SK-N-SH treated with all-trans-retinoic acid at 6 μM for 48 hours (cell line): ENCODE data around the gene KIAA1328.

Experiments
- ATAC-seq: fragments of 200-7000 bp; cut with Tn5 transposase; 3 replicates; pipeline ENCODE4 v1.9.1; 2020; ENCODE audit warnings: mild to moderate bottlenecking, moderate library complexity
- BACH2 ChIP-seq: fragments of 250-450 bp; sonication (Bioruptor Pico); IDR thresholded peaks from 2 replicates; pipeline ENCODE4 v1.9.0; 2021; ENCODE audit warnings: mild to moderate bottlenecking, borderline replicate concordance
- CSDC2 ChIP-seq: fragments of 250-450 bp; sonication (Bioruptor Pico); IDR thresholded peaks from 2 replicates; pipeline ENCODE4 v1.5.0; 2020; ENCODE audit warnings: mild to moderate bottlenecking, moderate library complexity
- ESRRG ChIP-seq: fragments of 250-450 bp; sonication (Bioruptor Pico); IDR thresholded peaks from 2 replicates; pipeline ENCODE4 v1.6.1; 2021; ENCODE audit warnings: mild to moderate bottlenecking
- GLIS3 ChIP-seq: fragments of 250-450 bp; sonication (Bioruptor Pico); IDR thresholded peaks from 2 replicates; pipeline ENCODE4 v1.5.0; 2020; ENCODE audit warnings: mild to moderate bottlenecking, moderate library complexity
- ISL1 ChIP-seq: fragments of 250-450 bp; sonication (Bioruptor Pico); IDR thresholded peaks from 2 replicates; pipeline ENCODE4 v2.1.2; 2022; ENCODE audit warnings: mild to moderate bottlenecking, moderate library complexity
- OSR1 ChIP-seq: fragments of 250-450 bp; sonication (Bioruptor Pico); IDR thresholded peaks from 2 replicates; pipeline ENCODE4 v1.8.0; 2022; ENCODE audit warnings: moderate library complexity, mild to moderate bottlenecking, inconsistent platforms
- PPARA ChIP-seq: fragments of 250-450 bp; sonication (Bioruptor Pico); IDR thresholded peaks from 2 replicates; pipeline ENCODE4 v1.5.0; 2020; ENCODE audit warnings: mild to moderate bottlenecking, borderline replicate concordance
- RARB ChIP-seq: fragments of 250-450 bp; sonication (Bioruptor Pico); IDR thresholded peaks from 2 replicates; pipeline ENCODE4 v1.8.0; 2021; ENCODE audit warnings: mild to moderate bottlenecking, moderate library complexity
- TOX ChIP-seq: fragments of 250-450 bp; sonication (Bioruptor Pico); IDR thresholded peaks from 2 replicates; pipeline ENCODE4 v1.8.0; 2021; ENCODE audit warnings: mild to moderate bottlenecking, moderate library complexity, borderline replicate concordance
- ZC3H10 ChIP-seq: fragments of 250-450 bp; sonication (Bioruptor Pico); IDR thresholded peaks from 2 replicates; pipeline ENCODE4 v1.5.1; 2021; ENCODE audit warnings: mild to moderate bottlenecking, moderate library complexity
- ZFP3 ChIP-seq: fragments of 250-450 bp; sonication (Bioruptor Pico); IDR thresholded peaks from 2 replicates; pipeline ENCODE4 v1.5.0; 2020; ENCODE audit warnings: mild to moderate bottlenecking, moderate library complexity
- ZFP30 ChIP-seq: fragments of 450-650 bp; formaldehyde crosslinking; IDR thresholded peaks from 2 replicates; pipeline ENCODE4 v1.5.0; 2022; ENCODE audit warnings: mild to moderate bottlenecking, moderate library complexity
- ZNF70 ChIP-seq: fragments of 450-650 bp; formaldehyde crosslinking; IDR thresholded peaks from 2 replicates; pipeline ENCODE4 v1.5.0; 2020; ENCODE audit warnings: mild to moderate bottlenecking, moderate library complexity
- ZNF8 ChIP-seq: fragments of 450-650 bp; formaldehyde crosslinking; IDR thresholded peaks from 2 replicates; pipeline ENCODE4 v1.5.0; 2020; ENCODE audit warnings: mild to moderate bottlenecking, moderate library complexity
- TF ChIP-seq, protein P1 (sequence below): fragments of 250-450 bp; sonication (Bioruptor Pico); IDR thresholded peaks from 2 replicates; pipeline ENCODE4 v1.8.0; 2020; ENCODE audit warnings: mild to moderate bottlenecking, moderate library complexity, borderline replicate concordance
- TF ChIP-seq, protein P2 (sequence below): fragments of 250-450 bp; sonication (Bioruptor Pico); IDR thresholded peaks from 2 replicates; pipeline ENCODE4 v1.5.1; 2020; ENCODE audit warnings: low read depth, mild to moderate bottlenecking, moderate library complexity
- TF ChIP-seq, protein P3 (sequence below): fragments of 250-450 bp; sonication (Bioruptor Pico); IDR thresholded peaks from 2 replicates; pipeline ENCODE4 v1.5.1; 2021; ENCODE audit warnings: mild to moderate bottlenecking, moderate library complexity
- TF ChIP-seq, protein P4 (sequence below): fragments of 250-450 bp; sonication (Bioruptor Pico); IDR thresholded peaks from 2 replicates; pipeline ENCODE4 v1.8.0; 2021; ENCODE audit warnings: low read depth, mild to moderate bottlenecking, moderate library complexity, borderline replicate concordance
- TF ChIP-seq, protein P5 (sequence below): fragments of 250-450 bp; sonication (Bioruptor Pico); IDR thresholded peaks from 2 replicates; pipeline ENCODE4 v1.5.0; 2020; ENCODE audit warnings: mild to moderate bottlenecking, moderate library complexity

The KIAA1328 gene

DNA sequence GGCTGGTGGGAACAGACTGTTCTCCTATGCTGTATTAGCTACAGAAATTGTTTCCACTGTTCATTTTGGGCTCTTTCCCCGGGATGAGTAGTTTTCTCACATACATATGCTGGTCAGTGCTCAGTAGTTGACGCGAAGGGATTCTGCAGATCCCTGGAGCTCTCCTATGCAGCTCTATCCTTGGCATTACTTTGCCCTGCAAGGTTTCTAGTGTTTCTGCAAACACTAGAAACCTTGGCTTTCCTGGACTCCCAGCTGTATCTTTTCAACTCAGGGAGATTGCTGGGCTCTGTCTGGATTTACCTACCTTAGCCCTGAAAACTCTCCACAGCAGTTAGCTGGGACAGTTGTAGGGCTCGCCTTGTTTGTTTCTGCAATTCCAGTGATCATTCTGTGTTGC is 10.9 kb downstream of the KIAA1328 start:
- ATAC-seq = no peak

DNA sequence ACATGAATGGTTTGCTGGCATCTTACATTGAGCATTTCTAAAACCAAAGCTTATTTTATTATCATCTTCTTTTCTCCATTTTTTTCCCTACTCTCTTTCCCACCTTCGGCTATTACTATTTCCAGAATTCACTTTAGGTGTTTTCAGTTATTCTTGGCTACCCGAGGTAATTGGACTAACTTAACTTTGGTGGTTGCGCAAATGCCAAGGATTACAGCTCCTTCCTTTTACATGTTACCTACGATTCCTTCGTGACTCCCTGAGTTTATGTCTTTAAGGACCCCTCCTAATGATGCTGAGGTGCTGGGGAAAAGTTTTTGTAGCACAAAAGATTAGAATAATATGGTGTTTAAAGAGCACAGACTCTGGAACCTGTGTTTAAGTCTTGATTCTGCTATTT is 14.3 kb downstream of the KIAA1328 start:
- TF ChIP-seq ZC3H10 (CRISPR knock-in tag) (no peak), ZNF8 (no peak), GLIS3 (CRISPR knock-in tag) (no peak), OSR1 (no peak), ZFP30 (CRISPR knock-in tag) (no peak), CSDC2 (CRISPR knock-in tag) (no peak), ISL1 (no peak)
- TF ChIP-seq, protein P1, sequence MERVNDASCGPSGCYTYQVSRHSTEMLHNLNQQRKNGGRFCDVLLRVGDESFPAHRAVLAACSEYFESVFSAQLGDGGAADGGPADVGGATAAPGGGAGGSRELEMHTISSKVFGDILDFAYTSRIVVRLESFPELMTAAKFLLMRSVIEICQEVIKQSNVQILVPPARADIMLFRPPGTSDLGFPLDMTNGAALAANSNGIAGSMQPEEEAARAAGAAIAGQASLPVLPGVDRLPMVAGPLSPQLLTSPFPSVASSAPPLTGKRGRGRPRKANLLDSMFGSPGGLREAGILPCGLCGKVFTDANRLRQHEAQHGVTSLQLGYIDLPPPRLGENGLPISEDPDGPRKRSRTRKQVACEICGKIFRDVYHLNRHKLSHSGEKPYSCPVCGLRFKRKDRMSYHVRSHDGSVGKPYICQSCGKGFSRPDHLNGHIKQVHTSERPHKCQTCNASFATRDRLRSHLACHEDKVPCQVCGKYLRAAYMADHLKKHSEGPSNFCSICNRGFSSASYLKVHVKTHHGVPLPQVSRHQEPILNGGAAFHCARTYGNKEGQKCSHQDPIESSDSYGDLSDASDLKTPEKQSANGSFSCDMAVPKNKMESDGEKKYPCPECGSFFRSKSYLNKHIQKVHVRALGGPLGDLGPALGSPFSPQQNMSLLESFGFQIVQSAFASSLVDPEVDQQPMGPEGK (CRISPR knock-in tag) = no peak
- TF ChIP-seq, protein P2, sequence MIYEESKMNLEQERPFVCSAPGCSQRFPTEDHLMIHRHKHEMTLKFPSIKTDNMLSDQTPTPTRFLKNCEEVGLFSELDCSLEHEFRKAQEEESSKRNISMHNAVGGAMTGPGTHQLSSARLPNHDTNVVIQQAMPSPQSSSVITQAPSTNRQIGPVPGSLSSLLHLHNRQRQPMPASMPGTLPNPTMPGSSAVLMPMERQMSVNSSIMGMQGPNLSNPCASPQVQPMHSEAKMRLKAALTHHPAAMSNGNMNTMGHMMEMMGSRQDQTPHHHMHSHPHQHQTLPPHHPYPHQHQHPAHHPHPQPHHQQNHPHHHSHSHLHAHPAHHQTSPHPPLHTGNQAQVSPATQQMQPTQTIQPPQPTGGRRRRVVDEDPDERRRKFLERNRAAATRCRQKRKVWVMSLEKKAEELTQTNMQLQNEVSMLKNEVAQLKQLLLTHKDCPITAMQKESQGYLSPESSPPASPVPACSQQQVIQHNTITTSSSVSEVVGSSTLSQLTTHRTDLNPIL (CRISPR knock-in tag) = no peak
- TF ChIP-seq, protein P3, sequence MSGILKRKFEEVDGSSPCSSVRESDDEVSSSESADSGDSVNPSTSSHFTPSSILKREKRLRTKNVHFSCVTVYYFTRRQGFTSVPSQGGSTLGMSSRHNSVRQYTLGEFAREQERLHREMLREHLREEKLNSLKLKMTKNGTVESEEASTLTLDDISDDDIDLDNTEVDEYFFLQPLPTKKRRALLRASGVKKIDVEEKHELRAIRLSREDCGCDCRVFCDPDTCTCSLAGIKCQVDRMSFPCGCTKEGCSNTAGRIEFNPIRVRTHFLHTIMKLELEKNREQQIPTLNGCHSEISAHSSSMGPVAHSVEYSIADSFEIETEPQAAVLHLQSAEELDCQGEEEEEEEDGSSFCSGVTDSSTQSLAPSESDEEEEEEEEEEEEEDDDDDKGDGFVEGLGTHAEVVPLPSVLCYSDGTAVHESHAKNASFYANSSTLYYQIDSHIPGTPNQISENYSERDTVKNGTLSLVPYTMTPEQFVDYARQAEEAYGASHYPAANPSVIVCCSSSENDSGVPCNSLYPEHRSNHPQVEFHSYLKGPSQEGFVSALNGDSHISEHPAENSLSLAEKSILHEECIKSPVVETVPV (CRISPR knock-in tag) = no peak
- TF ChIP-seq, protein P4, sequence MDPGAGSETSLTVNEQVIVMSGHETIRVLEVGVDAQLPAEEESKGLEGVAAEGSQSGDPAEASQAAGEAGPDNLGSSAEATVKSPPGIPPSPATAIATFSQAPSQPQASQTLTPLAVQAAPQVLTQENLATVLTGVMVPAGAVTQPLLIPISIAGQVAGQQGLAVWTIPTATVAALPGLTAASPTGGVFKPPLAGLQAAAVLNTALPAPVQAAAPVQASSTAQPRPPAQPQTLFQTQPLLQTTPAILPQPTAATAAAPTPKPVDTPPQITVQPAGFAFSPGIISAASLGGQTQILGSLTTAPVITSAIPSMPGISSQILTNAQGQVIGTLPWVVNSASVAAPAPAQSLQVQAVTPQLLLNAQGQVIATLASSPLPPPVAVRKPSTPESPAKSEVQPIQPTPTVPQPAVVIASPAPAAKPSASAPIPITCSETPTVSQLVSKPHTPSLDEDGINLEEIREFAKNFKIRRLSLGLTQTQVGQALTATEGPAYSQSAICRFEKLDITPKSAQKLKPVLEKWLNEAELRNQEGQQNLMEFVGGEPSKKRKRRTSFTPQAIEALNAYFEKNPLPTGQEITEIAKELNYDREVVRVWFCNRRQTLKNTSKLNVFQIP (CRISPR knock-in tag) = no peak
- no peak for ATAC-seq

More for the DNA sequence above, 10.9 kb downstream of the KIAA1328 start:
- TF ChIP-seq ZC3H10 (CRISPR knock-in tag) (no peak), ESRRG (CRISPR knock-in tag) (no peak), TOX (CRISPR knock-in tag) (no peak), RARB (CRISPR knock-in tag) (no peak), ZFP30 (CRISPR knock-in tag) (no peak), ISL1 (no peak), ZNF70 (CRISPR knock-in tag) (no peak)
- TF ChIP-seq, protein P3 (CRISPR knock-in tag) = no peak
- TF ChIP-seq, protein P5, sequence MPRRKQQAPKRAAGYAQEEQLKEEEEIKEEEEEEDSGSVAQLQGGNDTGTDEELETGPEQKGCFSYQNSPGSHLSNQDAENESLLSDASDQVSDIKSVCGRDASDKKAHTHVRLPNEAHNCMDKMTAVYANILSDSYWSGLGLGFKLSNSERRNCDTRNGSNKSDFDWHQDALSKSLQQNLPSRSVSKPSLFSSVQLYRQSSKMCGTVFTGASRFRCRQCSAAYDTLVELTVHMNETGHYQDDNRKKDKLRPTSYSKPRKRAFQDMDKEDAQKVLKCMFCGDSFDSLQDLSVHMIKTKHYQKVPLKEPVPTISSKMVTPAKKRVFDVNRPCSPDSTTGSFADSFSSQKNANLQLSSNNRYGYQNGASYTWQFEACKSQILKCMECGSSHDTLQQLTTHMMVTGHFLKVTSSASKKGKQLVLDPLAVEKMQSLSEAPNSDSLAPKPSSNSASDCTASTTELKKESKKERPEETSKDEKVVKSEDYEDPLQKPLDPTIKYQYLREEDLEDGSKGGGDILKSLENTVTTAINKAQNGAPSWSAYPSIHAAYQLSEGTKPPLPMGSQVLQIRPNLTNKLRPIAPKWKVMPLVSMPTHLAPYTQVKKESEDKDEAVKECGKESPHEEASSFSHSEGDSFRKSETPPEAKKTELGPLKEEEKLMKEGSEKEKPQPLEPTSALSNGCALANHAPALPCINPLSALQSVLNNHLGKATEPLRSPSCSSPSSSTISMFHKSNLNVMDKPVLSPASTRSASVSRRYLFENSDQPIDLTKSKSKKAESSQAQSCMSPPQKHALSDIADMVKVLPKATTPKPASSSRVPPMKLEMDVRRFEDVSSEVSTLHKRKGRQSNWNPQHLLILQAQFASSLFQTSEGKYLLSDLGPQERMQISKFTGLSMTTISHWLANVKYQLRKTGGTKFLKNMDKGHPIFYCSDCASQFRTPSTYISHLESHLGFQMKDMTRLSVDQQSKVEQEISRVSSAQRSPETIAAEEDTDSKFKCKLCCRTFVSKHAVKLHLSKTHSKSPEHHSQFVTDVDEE (CRISPR knock-in tag) = no peak

DNA sequence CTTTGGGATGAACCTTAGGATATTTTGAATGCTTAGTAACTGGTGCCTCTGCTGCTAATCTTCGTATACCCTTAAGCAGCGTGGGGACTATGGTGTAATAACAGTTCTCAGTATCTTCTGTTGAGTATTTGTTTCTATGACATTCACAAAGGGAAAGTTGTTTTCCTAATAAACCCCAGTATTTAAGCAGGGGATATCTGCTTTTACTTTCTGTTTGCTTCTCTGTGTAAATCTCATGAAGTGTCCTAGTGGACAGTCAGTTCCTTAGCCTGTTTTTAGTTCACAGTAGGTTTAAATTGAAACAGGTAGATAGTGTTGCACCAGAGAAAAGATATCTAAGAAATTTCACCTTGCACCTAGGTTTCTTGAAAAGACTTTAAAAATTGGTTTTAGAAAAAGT is 14.9 kb downstream of the KIAA1328 start:
- no peak for TF ChIP-seq ZC3H10 (CRISPR knock-in tag)
- no peak for TF ChIP-seq CSDC2 (CRISPR knock-in tag)
- peak; percentile 51 for ATAC-seq

DNA sequence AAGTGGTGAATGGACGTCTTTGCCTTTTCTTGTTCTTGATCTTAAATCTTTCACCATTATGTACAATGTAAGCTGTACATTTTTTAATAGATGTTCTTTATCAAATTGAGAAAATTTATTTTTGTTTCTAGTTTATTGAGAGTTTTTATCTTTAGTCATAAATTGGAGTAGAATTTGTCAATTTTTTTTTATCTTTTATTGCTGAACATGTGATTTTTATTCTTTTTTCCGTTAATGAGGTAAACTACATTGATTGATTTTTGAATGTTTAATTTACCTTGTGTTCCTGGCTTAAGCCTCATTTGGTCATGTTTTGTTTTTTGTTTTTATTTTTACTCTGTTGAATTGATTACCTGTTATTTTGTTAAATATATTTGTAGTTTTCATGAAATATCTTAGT is 19.7 kb downstream of the KIAA1328 start:
- ATAC-seq = no peak
- TF ChIP-seq TOX (CRISPR knock-in tag) (no peak), PPARA (CRISPR knock-in tag) (no peak), OSR1 (no peak), BACH2 (CRISPR knock-in tag) (no peak), ZFP3 (no peak)
